HepG2 (cell line): ENCODE results near the gene SNIP1. TPM values are rescaled to one million over a fixed set of nuclear protein-coding genes. Genes with fewer than 3 reads are reported as not detected.
A peak's percentile ranks its signal among the peaks of the same experiment; 100 is the strongest.

ENCODE experiments used
- ELF1 ChIP-seq: sonication (generic); formaldehyde crosslinking; IDR thresholded peaks from 2 replicates; pipeline ENCODE4 v1.4.0; 2020; ENCODE audit warnings: missing genetic modification reagents
- EZH2 ChIP-seq: conservative IDR thresholded peaks from 2 replicates; pipeline ENCODE4 v1.6.1; 2012; ENCODE audit warnings: mild to moderate bottlenecking, low read depth, low read length, moderate library complexity
- FOXM1 ChIP-seq: sonication (generic); formaldehyde crosslinking; IDR thresholded peaks from 2 replicates; pipeline ENCODE4 v1.5.0; 2020; ENCODE audit warnings: missing genetic modification reagents
- GTF3A ChIP-seq: sonication (generic); formaldehyde crosslinking; conservative IDR thresholded peaks from 2 replicates; pipeline ENCODE4 v1.4.0; 2020; ENCODE audit warnings: mild to moderate bottlenecking, missing genetic modification reagents
- HNRNPUL1 ChIP-seq: fragments of 200-400 bp; formaldehyde crosslinking; IDR thresholded peaks from 2 replicates; pipeline ENCODE4 v1.6.1; 2017; ENCODE audit warnings: low read depth, mild to moderate bottlenecking, low read length, moderate library complexity
- HOXA5 ChIP-seq: sonication (generic); formaldehyde crosslinking; IDR thresholded peaks from 2 replicates; pipeline ENCODE4 v1.4.0; 2020; ENCODE audit warnings: missing genetic modification reagents
- MBNL3 ChIP-seq: fragments of 250-450 bp; sonication (Bioruptor Pico); conservative IDR thresholded peaks from 2 replicates; pipeline ENCODE4 v1.8.0; 2022; ENCODE audit warnings: mild to moderate bottlenecking, inconsistent platforms
- MED13 ChIP-seq: sonication (generic); formaldehyde crosslinking; IDR thresholded peaks from 2 replicates; pipeline ENCODE4 v1.5.0; 2020; ENCODE audit warnings: missing genetic modification reagents
- NKX3-1 ChIP-seq: sonication (generic); formaldehyde crosslinking; IDR thresholded peaks from 2 replicates; pipeline ENCODE4 v1.5.0; 2020; ENCODE audit warnings: missing genetic modification reagents
- RFX3 ChIP-seq: IDR thresholded peaks from 2 replicates; pipeline ENCODE4 v1.6.1; 2016; ENCODE audit warnings: missing biosample characterization, missing genetic modification reagents
- SALL1 ChIP-seq: sonication (generic); formaldehyde crosslinking; IDR thresholded peaks from 2 replicates; pipeline ENCODE4 v1.8.0; 2022; ENCODE audit warnings: mild to moderate bottlenecking, missing genetic modification reagents
- SPEN ChIP-seq: sonication (generic); formaldehyde crosslinking; IDR thresholded peaks from 2 replicates; pipeline ENCODE4 v1.5.1; 2020; ENCODE audit warnings: low read depth, mild to moderate bottlenecking, missing genetic modification reagents
- TOPORS ChIP-seq: sonication (generic); formaldehyde crosslinking; IDR thresholded peaks from 2 replicates; pipeline ENCODE4 v1.8.0; 2023; ENCODE audit warnings: mild to moderate bottlenecking, missing genetic modification reagents
- U2AF2 ChIP-seq: fragments of 200-400 bp; formaldehyde crosslinking; IDR thresholded peaks from 2 replicates; pipeline ENCODE4 v1.6.1; 2017; ENCODE audit warnings: low read depth, mild to moderate bottlenecking, low read length
- ZKSCAN1 ChIP-seq: fragments of 150-350 bp; IDR thresholded peaks from 2 replicates; pipeline ENCODE4 v1.6.1; 2014; ENCODE audit warnings: low read length
- ZNF451 ChIP-seq: sonication (generic); formaldehyde crosslinking; IDR thresholded peaks from 2 replicates; pipeline ENCODE4 v1.5.0; 2020; ENCODE audit warnings: mild to moderate bottlenecking, missing genetic modification reagents
- ZNF549 ChIP-seq: sonication (generic); formaldehyde crosslinking; IDR thresholded peaks from 2 replicates; pipeline ENCODE4 v1.5.0; 2020; ENCODE audit warnings: missing genetic modification reagents
- ZNF75D ChIP-seq: sonication (generic); formaldehyde crosslinking; IDR thresholded peaks from 2 replicates; pipeline ENCODE4 v1.8.1; 2023; ENCODE audit warnings: missing genetic modification reagents, mild to moderate bottlenecking, borderline replicate concordance
- ZNF766 ChIP-seq: sonication (generic); formaldehyde crosslinking; IDR thresholded peaks from 2 replicates; pipeline ENCODE4 v1.5.0; 2020; ENCODE audit warnings: missing genetic modification reagents, borderline replicate concordance
- ZNF790 ChIP-seq: sonication (generic); formaldehyde crosslinking; IDR thresholded peaks from 2 replicates; pipeline ENCODE4 v1.8.0; 2022; ENCODE audit warnings: missing genetic modification reagents, mild to moderate bottlenecking, borderline replicate concordance
- polyA plus RNA-seq, 8 experiments: library from polyadenylated mRNA; depleted of rRNA in 3 of 8; stranded (reverse) in 7 of 8; unstranded in 1 of 8; fragments of >200 nt; fragmentation: Illumina TruSeq in 4 of 8; extraction: Trizol in 4 of 8; gene quantifications; 2 replicates each; pipeline versions ENCODE4 v1.2.1 to v1.2.3, GENCODE V29; 2011 to 2016; ENCODE audit warnings: low read depth in 4 of 8, missing spikeins in 1 of 8, mixed read lengths in 1 of 8; ENCODE audit not compliant: insufficient read depth in 1 of 8
- total RNA-seq, 5 experiments: library from RNA; depleted of rRNA; stranded (reverse); fragments of >200 nt; fragmentation: Illumina TruSeq; extraction: Trizol; gene quantifications; 2 replicates each; pipeline ENCODE4 v1.2.3, GENCODE V29; 2016; ENCODE audit warnings: low read depth in 1 of 5
- TF ChIP-seq, protein P1 (sequence below): sonication (generic); formaldehyde crosslinking; IDR thresholded peaks from 2 replicates; pipeline ENCODE4 v1.5.0; 2020; ENCODE audit warnings: mild to moderate bottlenecking, missing genetic modification reagents
- TF ChIP-seq, protein P2 (sequence below): sonication (generic); formaldehyde crosslinking; IDR thresholded peaks from 2 replicates; pipeline ENCODE4 v1.4.0; 2020; ENCODE audit warnings: missing genetic modification reagents
- TF ChIP-seq, protein P3 (sequence below): sonication (generic); formaldehyde crosslinking; IDR thresholded peaks from 2 replicates; pipeline ENCODE4 v1.4.0; 2020; ENCODE audit warnings: missing genetic modification reagents
- TF ChIP-seq, protein P4 (sequence below): IDR thresholded peaks from 2 replicates; pipeline ENCODE4 v1.6.1; 2016; ENCODE audit warnings: low read depth, borderline replicate concordance

The SNIP1 gene
- total and polyA plus RNA-seq, 2 of the 13 experiments (the other 11 are each of a cell fraction or from before 2014, with no cell fraction given), result 5.5 to 11.2 TPM

DNA sequence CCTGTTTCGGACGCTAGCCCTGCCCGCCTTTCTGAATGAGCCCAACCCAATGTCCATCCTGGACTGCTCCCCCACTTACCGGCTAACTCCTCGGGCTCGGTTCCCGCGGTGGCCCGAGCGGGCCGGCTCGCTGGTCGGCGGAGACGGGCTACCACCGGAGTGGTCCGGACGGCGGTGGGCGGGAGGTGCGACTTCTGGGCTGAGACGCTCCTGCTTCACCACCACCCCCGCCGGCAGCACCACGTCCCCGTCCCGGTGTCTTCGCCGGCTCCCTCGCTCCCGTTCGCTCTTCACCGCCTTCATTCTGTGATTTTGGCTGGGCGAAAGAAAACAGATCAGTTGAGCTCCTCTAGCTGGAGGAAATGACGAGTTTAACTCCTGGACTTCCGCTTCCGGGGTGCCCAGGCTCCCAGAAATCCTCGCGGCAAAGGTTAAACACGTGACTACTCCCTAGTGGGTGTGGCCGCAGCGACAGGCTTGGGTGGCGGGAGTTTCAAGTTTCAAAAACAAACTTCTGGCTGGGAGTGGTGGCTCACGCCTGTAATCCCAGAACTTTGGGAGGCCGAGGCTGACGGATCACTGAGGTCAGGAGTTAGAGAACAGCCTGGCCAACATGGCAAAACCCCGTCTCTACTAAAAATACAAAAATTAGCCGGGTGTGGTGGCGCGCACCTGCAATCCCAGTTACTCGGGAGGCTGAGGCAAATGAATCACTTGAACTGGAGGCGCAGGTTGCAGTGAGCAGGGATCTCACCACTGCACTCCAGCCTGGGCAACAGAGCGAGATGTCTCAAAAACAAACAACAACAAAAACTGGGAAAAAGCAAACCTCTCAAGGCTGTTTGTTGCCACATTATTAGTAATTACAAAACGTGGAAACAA is at the start of gene SNIP1 (continued):
- TF ChIP-seq, protein P1, sequence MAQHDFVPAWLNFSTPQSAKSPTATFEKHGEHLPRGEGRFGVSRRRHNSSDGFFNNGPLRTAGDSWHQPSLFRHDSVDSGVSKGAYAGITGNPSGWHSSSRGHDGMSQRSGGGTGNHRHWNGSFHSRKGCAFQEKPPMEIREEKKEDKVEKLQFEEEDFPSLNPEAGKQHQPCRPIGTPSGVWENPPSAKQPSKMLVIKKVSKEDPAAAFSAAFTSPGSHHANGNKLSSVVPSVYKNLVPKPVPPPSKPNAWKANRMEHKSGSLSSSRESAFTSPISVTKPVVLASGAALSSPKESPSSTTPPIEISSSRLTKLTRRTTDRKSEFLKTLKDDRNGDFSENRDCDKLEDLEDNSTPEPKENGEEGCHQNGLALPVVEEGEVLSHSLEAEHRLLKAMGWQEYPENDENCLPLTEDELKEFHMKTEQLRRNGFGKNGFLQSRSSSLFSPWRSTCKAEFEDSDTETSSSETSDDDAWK (CRISPR knock-in tag), result no peak
- TF ChIP-seq U2AF2 (no peak), MED13 (CRISPR knock-in tag) (no peak), ZNF549 (CRISPR knock-in tag) (no peak), HNRNPUL1 (no peak), ZKSCAN1 (no peak), ZNF75D (CRISPR knock-in tag) (no peak), ZNF790 (CRISPR knock-in tag) (no peak), ZNF451 (CRISPR knock-in tag) (no peak), SALL1 (CRISPR knock-in tag) (peak; percentile 59; the same call in 1 of the 2 replicates), TOPORS (CRISPR knock-in tag) (no peak), GTF3A (CRISPR knock-in tag) (no peak), RFX3 (CRISPR knock-in tag) (no peak), MBNL3 (no peak), FOXM1 (CRISPR knock-in tag) (peak; percentile 96), ZNF766 (peak; percentile 64; the same call in 1 of the 2 replicates), ELF1 (CRISPR knock-in tag) (peak; percentile 95), EZH2 (no peak), NKX3-1 (CRISPR knock-in tag) (peak; percentile 84), HOXA5 (CRISPR knock-in tag) (0 out of 2 replicates have a peak, but pooled peaks have one; percentile 25), SPEN (CRISPR knock-in tag) (peak; percentile 40; the same call in 1 of the 2 replicates)
- TF ChIP-seq, protein P2, sequence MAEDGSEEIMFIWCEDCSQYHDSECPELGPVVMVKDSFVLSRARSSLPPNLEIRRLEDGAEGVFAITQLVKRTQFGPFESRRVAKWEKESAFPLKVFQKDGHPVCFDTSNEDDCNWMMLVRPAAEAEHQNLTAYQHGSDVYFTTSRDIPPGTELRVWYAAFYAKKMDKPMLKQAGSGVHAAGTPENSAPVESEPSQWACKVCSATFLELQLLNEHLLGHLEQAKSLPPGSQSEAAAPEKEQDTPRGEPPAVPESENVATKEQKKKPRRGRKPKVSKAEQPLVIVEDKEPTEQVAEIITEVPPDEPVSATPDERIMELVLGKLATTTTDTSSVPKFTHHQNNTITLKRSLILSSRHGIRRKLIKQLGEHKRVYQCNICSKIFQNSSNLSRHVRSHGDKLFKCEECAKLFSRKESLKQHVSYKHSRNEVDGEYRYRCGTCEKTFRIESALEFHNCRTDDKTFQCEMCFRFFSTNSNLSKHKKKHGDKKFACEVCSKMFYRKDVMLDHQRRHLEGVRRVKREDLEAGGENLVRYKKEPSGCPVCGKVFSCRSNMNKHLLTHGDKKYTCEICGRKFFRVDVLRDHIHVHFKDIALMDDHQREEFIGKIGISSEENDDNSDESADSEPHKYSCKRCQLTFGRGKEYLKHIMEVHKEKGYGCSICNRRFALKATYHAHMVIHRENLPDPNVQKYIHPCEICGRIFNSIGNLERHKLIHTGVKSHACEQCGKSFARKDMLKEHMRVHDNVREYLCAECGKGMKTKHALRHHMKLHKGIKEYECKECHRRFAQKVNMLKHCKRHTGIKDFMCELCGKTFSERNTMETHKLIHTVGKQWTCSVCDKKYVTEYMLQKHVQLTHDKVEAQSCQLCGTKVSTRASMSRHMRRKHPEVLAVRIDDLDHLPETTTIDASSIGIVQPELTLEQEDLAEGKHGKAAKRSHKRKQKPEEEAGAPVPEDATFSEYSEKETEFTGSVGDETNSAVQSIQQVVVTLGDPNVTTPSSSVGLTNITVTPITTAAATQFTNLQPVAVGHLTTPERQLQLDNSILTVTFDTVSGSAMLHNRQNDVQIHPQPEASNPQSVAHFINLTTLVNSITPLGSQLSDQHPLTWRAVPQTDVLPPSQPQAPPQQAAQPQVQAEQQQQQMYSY (CRISPR knock-in tag), result no peak
- TF ChIP-seq, protein P3, sequence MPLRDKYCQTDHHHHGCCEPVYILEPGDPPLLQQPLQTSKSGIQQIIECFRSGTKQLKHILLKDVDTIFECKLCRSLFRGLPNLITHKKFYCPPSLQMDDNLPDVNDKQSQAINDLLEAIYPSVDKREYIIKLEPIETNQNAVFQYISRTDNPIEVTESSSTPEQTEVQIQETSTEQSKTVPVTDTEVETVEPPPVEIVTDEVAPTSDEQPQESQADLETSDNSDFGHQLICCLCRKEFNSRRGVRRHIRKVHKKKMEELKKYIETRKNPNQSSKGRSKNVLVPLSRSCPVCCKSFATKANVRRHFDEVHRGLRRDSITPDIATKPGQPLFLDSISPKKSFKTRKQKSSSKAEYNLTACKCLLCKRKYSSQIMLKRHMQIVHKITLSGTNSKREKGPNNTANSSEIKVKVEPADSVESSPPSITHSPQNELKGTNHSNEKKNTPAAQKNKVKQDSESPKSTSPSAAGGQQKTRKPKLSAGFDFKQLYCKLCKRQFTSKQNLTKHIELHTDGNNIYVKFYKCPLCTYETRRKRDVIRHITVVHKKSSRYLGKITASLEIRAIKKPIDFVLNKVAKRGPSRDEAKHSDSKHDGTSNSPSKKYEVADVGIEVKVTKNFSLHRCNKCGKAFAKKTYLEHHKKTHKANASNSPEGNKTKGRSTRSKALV, result no peak
- TF ChIP-seq, protein P4, sequence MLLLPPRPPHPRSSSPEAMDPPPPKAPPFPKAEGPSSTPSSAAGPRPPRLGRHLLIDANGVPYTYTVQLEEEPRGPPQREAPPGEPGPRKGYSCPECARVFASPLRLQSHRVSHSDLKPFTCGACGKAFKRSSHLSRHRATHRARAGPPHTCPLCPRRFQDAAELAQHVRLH (CRISPR knock-in tag), result peak; percentile 36; the same call in 1 of the 2 replicates
